H1 (cell line): ENCODE results near the gene STK32A. TPM values are rescaled to one million over a fixed set of nuclear protein-coding genes. Genes with fewer than 3 reads are reported as not detected.

Experiments
- CTCF ChIA-PET: fragments of 300-600 bp; sonication (Branson Sonifier 250); formaldehyde crosslinking; loops from one replicate; lab custom pipeline; 2021; ENCODE audit not compliant: partially characterized antibody; lab: Charles Lee
- POLR2A ChIA-PET: fragments of 300-600 bp; sonication (Branson Sonifier 250); formaldehyde crosslinking; loops from one replicate; lab custom pipeline; 2021; ENCODE audit warnings: inconsistent platforms; ENCODE audit not compliant: partially characterized antibody; lab: Charles Lee
- DNase-seq, 2 experiments: peaks; one replicate each; pipeline versions ENCODE4 v3.0.0 to v3.0.0-alpha.2; 2010 to 2022; ENCODE audit warnings: low spot score in 2 of 2, low read depth in 1 of 2, mixed read lengths in 1 of 2
- FAIRE-seq: peaks from 2 replicates; lab custom pipeline; 2011; peaks lifted over from hg19 to GRCh38; lab: Jason Lieb, UNC
- H2AFZ ChIP-seq: 2 replicates; pipeline ENCODE4 v1.8.1; 2012; ENCODE audit warnings: low read length, inconsistent platforms
- H2AK5ac ChIP-seq: 2 replicates; pipeline ENCODE4 v1.6.1; 2013; ENCODE audit warnings: low read depth, low read length
- H2BK120ac ChIP-seq: replicated peaks from 2 replicates; pipeline ENCODE3; 2013; ENCODE audit warnings: low read depth, low read length, inconsistent platforms
- H2BK12ac ChIP-seq: 2 replicates; pipeline ENCODE4 v1.6.1; 2013; ENCODE audit warnings: low read depth, low read length
- H2BK15ac ChIP-seq: 2 replicates; pipeline ENCODE4 v1.6.1; 2013; ENCODE audit warnings: low read length
- H2BK20ac ChIP-seq: 2 replicates; pipeline ENCODE4 v1.6.1; 2013; ENCODE audit warnings: low read length
- H2BK5ac ChIP-seq: 2 replicates; pipeline ENCODE4 v1.6.1; 2013; ENCODE audit warnings: low read depth, low read length
- H3K14ac ChIP-seq: 2 replicates; pipeline ENCODE4 v1.6.1; 2013; ENCODE audit warnings: inconsistent platforms; ENCODE audit not compliant: insufficient read length
- H3K18ac ChIP-seq: 2 replicates; pipeline ENCODE4 v1.6.1; 2013; ENCODE audit warnings: low read length; ENCODE audit errors: extremely low read depth
- H3K23ac ChIP-seq: 2 replicates; pipeline ENCODE4 v1.6.1; 2013; ENCODE audit warnings: inconsistent platforms; ENCODE audit not compliant: insufficient read length
- H3K23me2 ChIP-seq: 2 replicates; pipeline ENCODE4 v1.6.1; 2013; ENCODE audit warnings: low read depth, low read length
- H3K27ac ChIP-seq: 2 replicates; pipeline ENCODE4 v1.6.1; 2011; ENCODE audit warnings: low read depth, low read length, inconsistent platforms
- H3K27me3 ChIP-seq, 4 experiments: replicated peaks in 1 of 4; 1 replicate in 1 of 4; 2 replicates in 3 of 4; pipeline versions ENCODE4 v1.6.1 to v1.8.1; 2011 to 2013; ENCODE audit warnings: low read length in 3 of 4, mild to moderate bottlenecking in 3 of 4, inconsistent platforms in 2 of 4, mixed read lengths in 2 of 4, moderate library complexity in 1 of 4; ENCODE audit not compliant: control insufficient read depth in 3 of 4, insufficient read depth in 3 of 4; ENCODE audit errors: extremely low read depth in 1 of 4
- H3K36me3 ChIP-seq, 4 experiments: 2 replicates each; pipeline versions ENCODE4 v1.6.1 to v1.8.1; 2011 to 2013; ENCODE audit warnings: mild to moderate bottlenecking in 4 of 4, low read length in 3 of 4, moderate library complexity in 2 of 4, control low read depth in 1 of 4, inconsistent platforms in 1 of 4; ENCODE audit not compliant: insufficient read depth in 4 of 4, control insufficient read depth in 2 of 4
- H3K4ac ChIP-seq: replicated peaks from 2 replicates; pipeline ENCODE3; 2013; ENCODE audit warnings: low read length, low read depth, mixed read lengths, inconsistent platforms; ENCODE audit not compliant: insufficient read length
- H3K4me1 ChIP-seq, 4 experiments: replicated peaks in 1 of 4; 1 replicate in 1 of 4; 2 replicates in 3 of 4; pipeline versions ENCODE4 v1.6.1 to v1.8.1; 2011 to 2013; ENCODE audit warnings: low read length in 3 of 4, inconsistent platforms in 2 of 4, mixed read lengths in 1 of 4; ENCODE audit not compliant: insufficient read depth in 4 of 4, control insufficient read depth in 3 of 4
- H3K4me2 ChIP-seq, 2 experiments: 2 replicates each; pipeline versions ENCODE4 v1.6.1 to v1.8.1; 2011 to 2013; ENCODE audit warnings: low read depth in 2 of 2, low read length in 2 of 2, control low read depth in 1 of 2, inconsistent platforms in 1 of 2, mild to moderate bottlenecking in 1 of 2; ENCODE audit not compliant: insufficient read depth in 1 of 2
- H3K4me3 ChIP-seq, 4 experiments: fragments of 200-600, 300-600 bp in 1 of 4; sonication (generic), shearing (Covaris generic), sonication (Bioruptor Twin) in 1 of 4; 2 replicates each; pipeline versions ENCODE4 v1.5.1 to v1.8.1; 2011 to 2016; ENCODE audit warnings: low read length in 4 of 4, low read depth in 3 of 4, control low read depth in 2 of 4, inconsistent platforms in 2 of 4, mild to moderate bottlenecking in 2 of 4, mixed read lengths in 1 of 4, moderate library complexity in 1 of 4; ENCODE audit not compliant: insufficient read depth in 2 of 4; ENCODE audit errors: extremely low read depth in 1 of 4
- H3K56ac ChIP-seq: replicated peaks from 2 replicates; pipeline ENCODE3; 2013; ENCODE audit warnings: low read depth, mild to moderate bottlenecking, mixed read lengths, low read length, inconsistent platforms; ENCODE audit not compliant: insufficient read length
- H3K79me1 ChIP-seq: 2 replicates; pipeline ENCODE4 v1.6.1; 2013; ENCODE audit warnings: low read depth, low read length, control low read depth
- H3K79me2 ChIP-seq, 2 experiments: 2 replicates each; pipeline versions ENCODE4 v1.6.1 to v1.8.1; 2012 to 2013; ENCODE audit warnings: low read length in 2 of 2, mild to moderate bottlenecking in 2 of 2, inconsistent platforms in 1 of 2; ENCODE audit not compliant: insufficient read depth in 2 of 2, control insufficient read depth in 1 of 2
- H3K9ac ChIP-seq, 4 experiments: replicated peaks in 1 of 4; 1 replicate in 1 of 4; 2 replicates in 3 of 4; pipeline versions ENCODE4 v1.6.1 to v1.8.1; 2011 to 2013; ENCODE audit warnings: low read depth in 3 of 4, low read length in 3 of 4, control low read depth in 2 of 4, mild to moderate bottlenecking in 2 of 4, moderate library complexity in 2 of 4, inconsistent platforms in 1 of 4; ENCODE audit errors: extremely low read depth in 1 of 4
- H3K9me3 ChIP-seq, 2 experiments: 2 replicates each; pipeline versions ENCODE4 v1.6.1 to v1.8.1; 2012 to 2013; ENCODE audit warnings: mild to moderate bottlenecking in 2 of 2, moderate library complexity in 2 of 2, control low read depth in 1 of 2, inconsistent platforms in 1 of 2, low read depth in 1 of 2, low read length in 1 of 2, mixed read lengths in 1 of 2; ENCODE audit not compliant: insufficient read depth in 2 of 2
- H4K20me1 ChIP-seq, 2 experiments: replicated peaks in 1 of 2; 2 replicates each; pipeline versions ENCODE3 to v1.8.1; 2011 to 2013; ENCODE audit warnings: inconsistent platforms in 2 of 2, low read length in 2 of 2, mild to moderate bottlenecking in 1 of 2; ENCODE audit not compliant: insufficient read depth in 2 of 2, control insufficient read depth in 1 of 2
- H4K5ac ChIP-seq: 2 replicates; pipeline ENCODE4 v1.6.1; 2013; ENCODE audit warnings: low read length, low read depth, mixed read lengths, inconsistent platforms; ENCODE audit not compliant: insufficient read length
- H4K8ac ChIP-seq: 2 replicates; pipeline ENCODE4 v1.8.0; 2013; ENCODE audit warnings: mild to moderate bottlenecking, moderate library complexity, low read length, inconsistent platforms; ENCODE audit not compliant: insufficient read depth; ENCODE audit errors: extremely low read depth
- H4K91ac ChIP-seq: replicated peaks from 2 replicates; pipeline ENCODE3; 2013; ENCODE audit warnings: low read length, mixed read lengths, inconsistent platforms; ENCODE audit not compliant: insufficient read length
- BACH1 ChIP-seq: IDR thresholded peaks from 2 replicates; pipeline ENCODE4 v1.6.1; 2012; ENCODE audit warnings: low read length, improper control_type of control experiment
- CBX8 ChIP-seq: fragments of 300-800, 300-1000 bp; sonication (generic); IDR thresholded peaks from 2 replicates; pipeline ENCODE4 v1.7.1; 2016; ENCODE audit warnings: low read depth, low read length, borderline replicate concordance
- EGR1 ChIP-seq: IDR thresholded peaks from 2 replicates; pipeline ENCODE4 v1.6.1; 2011; ENCODE audit warnings: low read depth, low read length, borderline replicate concordance
- EZH2 ChIP-seq: fragments of 200-600 bp; sonication (generic); IDR thresholded peaks from 2 replicates; pipeline ENCODE4 v1.7.1; 2012; ENCODE audit warnings: low read depth, mild to moderate bottlenecking, moderate library complexity, low read length, inconsistent platforms; ENCODE audit not compliant: severe bottlenecking
- GABPA ChIP-seq: IDR thresholded peaks from 2 replicates; pipeline ENCODE4 v1.6.1; 2011; ENCODE audit warnings: mild to moderate bottlenecking, low read length, moderate library complexity, borderline replicate concordance; ENCODE audit not compliant: insufficient read depth
- JUN ChIP-seq: IDR thresholded peaks from 2 replicates; pipeline ENCODE4 v1.6.1; 2011; ENCODE audit warnings: low read depth, mild to moderate bottlenecking, improper control_type of control experiment, low read length
- JUND ChIP-seq: IDR thresholded peaks from 2 replicates; pipeline ENCODE4 v1.6.1; 2011; ENCODE audit warnings: mild to moderate bottlenecking, improper control_type of control experiment, low read length
- KDM1A ChIP-seq: fragments of 200-600, 300-600 bp; sonication (generic); IDR thresholded peaks from 2 replicates; pipeline ENCODE4 v1.7.1; 2016; ENCODE audit warnings: mild to moderate bottlenecking, low read length, borderline replicate concordance
- POU5F1 ChIP-seq: IDR thresholded peaks from 2 replicates; pipeline ENCODE4 v1.6.1; 2011; ENCODE audit warnings: low read depth, mild to moderate bottlenecking, low read length, moderate library complexity
- SIRT6 ChIP-seq: IDR thresholded peaks from one replicate; pipeline ENCODE4 v1.7.1; 2012; ENCODE audit warnings: low read length, inconsistent platforms
- SUZ12 ChIP-seq: fragments of 200-600 bp; sonication (generic); IDR thresholded peaks from 2 replicates; pipeline ENCODE4 v1.6.1; 2012; ENCODE audit warnings: mild to moderate bottlenecking, inconsistent platforms, low read length, moderate library complexity, mixed read lengths
- TAF1 ChIP-seq: IDR thresholded peaks from 2 replicates; pipeline ENCODE4 v1.6.1; 2011; ENCODE audit warnings: mild to moderate bottlenecking, low read depth, low read length
- TAF7 ChIP-seq: optimal IDR thresholded peaks from 2 replicates; pipeline ENCODE3; 2011; ENCODE audit warnings: low read depth, mild to moderate bottlenecking, inconsistent platforms, low read length, moderate library complexity, borderline replicate concordance
- TBP ChIP-seq: IDR thresholded peaks from 2 replicates; pipeline ENCODE4 v1.6.1; 2011; ENCODE audit warnings: low read depth, low read length, improper control_type of control experiment
- TCF12 ChIP-seq: IDR thresholded peaks from 2 replicates; pipeline ENCODE4 v1.6.1; 2011; ENCODE audit warnings: low read depth, mild to moderate bottlenecking, low read length
- YY1 ChIP-seq: IDR thresholded peaks from 2 replicates; pipeline ENCODE4 v1.6.1; 2011; ENCODE audit warnings: low read depth, mild to moderate bottlenecking, low read length
- WGBS, 2 experiments: shearing (Covaris generic) in 1 of 2; methylation state at CpG; one replicate each; pipeline versions ENCODE4 v1.1.6 to v1.1.7; 2013 to 2015; ENCODE audit warnings: low lambda C conversion rate in 2 of 2, mixed read lengths in 2 of 2, inconsistent platforms in 1 of 2, low coverage in 1 of 2, missing lambda C conversion rate in 1 of 2; ENCODE audit not compliant: insufficient replicate concordance in 2 of 2, insufficient coverage in 1 of 2, insufficient read length in 1 of 2; ENCODE audit errors: extremely low coverage in 1 of 2, missing lambda C conversion rate in 1 of 2; 5-methylcytosine and 5-hydroxymethylcytosine counted together
- polyA plus RNA-seq, 7 experiments: library from polyadenylated mRNA; depleted of rRNA in 3 of 7; stranded (reverse) in 5 of 7; unstranded in 2 of 7; fragments of >200 nt in 5 of 7; fragments of 200-250 nt in 2 of 7; gene quantifications; 1 replicate in 5 of 7; 2 replicates in 1 of 7; 4 replicates in 1 of 7; pipeline versions ENCODE4 v1.2.1 to v1.2.3, GENCODE V29; 2011 to 2013; ENCODE audit warnings: missing spikeins in 2 of 7, mixed read lengths in 2 of 7
- total RNA-seq: library from RNA; stranded (reverse); fragmentation: NEBNext Ultra II Directional; extraction: Animal tissue kit (Norgen Biotek cat#: 25700); gene quantifications from 2 replicates; pipeline ENCODE4 v1.2.1, GENCODE V29; 2021

STK32A gene
- total and polyA plus RNA-seq, 2 of the 8 experiments (the other 6 are each of a cell fraction or from before 2014, with no cell fraction given): 1.3 to 2.5 TPM

- H2BK12ac ChIP-seq: no peak overlapping the region
- CTCF ChIA-PET: interaction anchor here (0.6 to 3.1 kb wide), 5 partner anchors 10 to 335 kb away, joined by 3 to 24 read pairs (median 3); no protein-coding TSS in a partner anchor
- WGBS, 2 experiments: 81% methylated on average over 3 of the region's 3 CpGs; no CpG with 5 or more reads in 1 of the 2 experiments
- TF ChIP-seq EZH2: no peak
- TF ChIP-seq GABPA: no peak
- no peak for TF ChIP-seq POU5F1
- no peak for TF ChIP-seq EGR1
- TF ChIP-seq TAF7: no peak
- no peak for TF ChIP-seq CBX8
- TF ChIP-seq TAF1: no peak
- no peak for TF ChIP-seq YY1
- TF ChIP-seq TBP: no peak
- TF ChIP-seq BACH1: no peak
- no peak for TF ChIP-seq KDM1A
- TF ChIP-seq JUN: no peak
- no peak for TF ChIP-seq SUZ12
- TF ChIP-seq TCF12: no peak
- no peak for TF ChIP-seq SIRT6
- TF ChIP-seq JUND: no peak
Measured at GRCh38 chr5:147381555-147381954, 146.7 kb downstream of the STK32A start.

More at GRCh38 chr5:147381555-147381954, 146.7 kb downstream of the STK32A start:
- H4K5ac ChIP-seq: no peak overlapping the region
- H3K79me2 ChIP-seq: no peaks in the 10 kb centered on the region
- H3K4me1 ChIP-seq: peaks cover 2 to 10% (median 8%) of the 10 kb centered on the region in 4 experiments; a peak in 5 of 7 replicates
- H3K27ac ChIP-seq: no peak overlapping the region
- H3K23me2 ChIP-seq: no peaks in the 10 kb centered on the region
- no peaks in the 10 kb centered on the region for H4K20me1 ChIP-seq
- no peak overlapping the region for H3K4me3 ChIP-seq
- no peak overlapping the region for H3K4me2 ChIP-seq
- no peak overlapping the region for H3K56ac ChIP-seq
- H2BK20ac ChIP-seq: no peak overlapping the region
- POLR2A ChIA-PET: no interaction called here
- no peak overlapping the region for H2BK15ac ChIP-seq
- no peaks in the 10 kb centered on the region for H3K36me3 ChIP-seq
- no peak overlapping the region for H2AK5ac ChIP-seq
- no peak for DNase-seq
- peaks cover 5 to 9% of the 10 kb centered on the region in 2 experiments; a peak in 2 of 4 replicates for H3K9me3 ChIP-seq
- H3K4ac ChIP-seq: no peak overlapping the region
- H3K79me1 ChIP-seq: no peaks in the 10 kb centered on the region
- H3K14ac ChIP-seq: no peak overlapping the region
- H3K27me3 ChIP-seq: no peaks in the 10 kb centered on the region
- H4K8ac ChIP-seq: no peak overlapping the region
- no peak overlapping the region for H4K91ac ChIP-seq
- H3K9ac ChIP-seq: no peak overlapping the region
- H2AFZ ChIP-seq: no peak overlapping the region
- no peak overlapping the region for H2BK5ac ChIP-seq
- no peak for FAIRE-seq
- H2BK120ac ChIP-seq: no peak overlapping the region
- no peak overlapping the region for H3K18ac ChIP-seq
- H3K23ac ChIP-seq: no peak overlapping the region
